Smooth muscle cell (in vitro differentiated cells): ENCODE data around the gene PEX14. TPM values are rescaled to one million over a fixed set of nuclear protein-coding genes. Genes with fewer than 3 reads are reported as not detected.
A peak's percentile ranks its signal among the peaks of the same experiment; 100 is the strongest.

ENCODE experiments used
- DNase-seq: peaks from one replicate; lab custom pipeline; 2025; ENCODE audit not compliant: unreplicated experiment; lab: John Stamatoyannopoulos, UW
- H2AFZ ChIP-seq: fragments of 200-600 bp; sonication (generic); 2 replicates; pipeline ENCODE4 v1.6.0; 2016; ENCODE audit warnings: antibody characterized with exemption, low read depth, mild to moderate bottlenecking
- H3F3A ChIP-seq: fragments of 200-600 bp; sonication (generic); 2 replicates; pipeline ENCODE4 v1.6.0; 2017; ENCODE audit warnings: antibody characterized with exemption, low read depth
- H3K27ac ChIP-seq: fragments of 200-600 bp; sonication (generic); 2 replicates; pipeline ENCODE4 v1.5.1; 2016; ENCODE audit warnings: low read depth, mild to moderate bottlenecking
- H3K27me3 ChIP-seq: fragments of 200-600 bp; sonication (generic); 2 replicates; pipeline ENCODE4 v1.6.1; 2016; ENCODE audit warnings: low read depth, mild to moderate bottlenecking
- H3K36me3 ChIP-seq: fragments of 200-600 bp; sonication (generic); 2 replicates; pipeline ENCODE4 v1.5.1; 2016; ENCODE audit warnings: low read depth
- H3K4me1 ChIP-seq: fragments of 200-600 bp; sonication (generic); 2 replicates; pipeline ENCODE4 v1.5.1; 2016; ENCODE audit warnings: low read depth
- H3K4me2 ChIP-seq: fragments of 200-600 bp; sonication (generic); 2 replicates; pipeline ENCODE4 v1.6.0; 2016; ENCODE audit warnings: mild to moderate bottlenecking
- H3K4me3 ChIP-seq: fragments of 200-600 bp; sonication (generic); 2 replicates; pipeline ENCODE4 v1.5.1; 2016; ENCODE audit warnings: mild to moderate bottlenecking
- H3K79me2 ChIP-seq: fragments of 200-600 bp; sonication (generic); 2 replicates; pipeline ENCODE4 v1.6.0; 2016; ENCODE audit warnings: low read depth, mild to moderate bottlenecking
- H3K9ac ChIP-seq: fragments of 200-600 bp; sonication (generic); 2 replicates; pipeline ENCODE4 v1.6.0; 2016; ENCODE audit warnings: low read depth
- H3K9me3 ChIP-seq: fragments of 200-600 bp; sonication (generic); replicated peaks from 2 replicates; pipeline ENCODE4 v1.5.1; 2016; ENCODE audit warnings: low read depth
- H4K20me1 ChIP-seq: fragments of 200-600 bp; sonication (generic); 2 replicates; pipeline ENCODE4 v1.6.0; 2016; ENCODE audit warnings: low read depth
- WGBS: methylation state at CpG from one replicate; pipeline ENCODE4 v1.1.7; 2016; ENCODE audit warnings: low lambda C conversion rate; 5-methylcytosine and 5-hydroxymethylcytosine counted together
- polyA plus RNA-seq: library from polyadenylated mRNA; unstranded; fragments of >200 nt; fragmentation: Nextera tagmentation; extraction: Ambion mirVana; gene quantifications from 2 replicates; pipeline ENCODE4 v1.2.1, GENCODE V29; 2016
- total RNA-seq: library from RNA; depleted of rRNA; stranded (reverse); fragments of >200 nt; gene quantifications from 2 replicates; pipeline ENCODE4 v1.2.3, GENCODE V29; 2014
- TF ChIP-seq, protein P1 (sequence below): fragments of 200-600 bp; sonication (generic); IDR thresholded peaks from 2 replicates; pipeline ENCODE4 v1.5.1; 2017; ENCODE audit warnings: borderline replicate concordance, mild to moderate bottlenecking, antibody characterized with exemption; ENCODE audit not compliant: insufficient read depth, poor library complexity, severe bottlenecking

Gene PEX14
- total and polyA plus RNA-seq, 2 experiments from 2014 or later = 14.2 to 15.2 TPM

DNA sequence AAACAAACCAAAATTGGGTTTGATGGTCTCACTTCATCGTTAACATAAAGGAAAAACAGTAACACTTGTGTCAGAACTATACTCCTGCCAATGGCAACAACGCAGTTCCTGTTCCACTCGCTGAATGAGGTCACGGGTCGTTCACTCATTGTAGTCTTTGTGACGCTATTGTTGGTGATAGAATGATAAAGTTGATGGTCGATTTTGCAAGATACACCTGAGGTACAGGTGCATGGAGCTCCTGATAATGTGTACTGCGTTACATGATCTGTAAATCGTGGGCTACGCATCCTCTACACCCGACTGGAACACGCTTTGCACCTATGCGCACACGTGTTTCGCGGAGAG, 44.9 kb upstream of the PEX14 start:
- Histone ChIP-seq H3K27ac (no peak overlapping the region), H4K20me1 (no peaks in the 10 kb centered on the region), H2AFZ (peak overlapping the region; percentile 91), H3K9ac (no peak overlapping the region), H3K4me2 (peak overlapping the region; percentile 93), H3K9me3 (no peaks in the 10 kb centered on the region), H3K4me1 (peaks cover 5% of the 10 kb centered on the region), H3F3A (no peaks in the 10 kb centered on the region), H3K27me3 (no peaks in the 10 kb centered on the region), H3K79me2 (no peaks in the 10 kb centered on the region), H3K36me3 (no peaks in the 10 kb centered on the region), H3K4me3 (peak overlapping the region; percentile 82)
- TF ChIP-seq, protein P1, sequence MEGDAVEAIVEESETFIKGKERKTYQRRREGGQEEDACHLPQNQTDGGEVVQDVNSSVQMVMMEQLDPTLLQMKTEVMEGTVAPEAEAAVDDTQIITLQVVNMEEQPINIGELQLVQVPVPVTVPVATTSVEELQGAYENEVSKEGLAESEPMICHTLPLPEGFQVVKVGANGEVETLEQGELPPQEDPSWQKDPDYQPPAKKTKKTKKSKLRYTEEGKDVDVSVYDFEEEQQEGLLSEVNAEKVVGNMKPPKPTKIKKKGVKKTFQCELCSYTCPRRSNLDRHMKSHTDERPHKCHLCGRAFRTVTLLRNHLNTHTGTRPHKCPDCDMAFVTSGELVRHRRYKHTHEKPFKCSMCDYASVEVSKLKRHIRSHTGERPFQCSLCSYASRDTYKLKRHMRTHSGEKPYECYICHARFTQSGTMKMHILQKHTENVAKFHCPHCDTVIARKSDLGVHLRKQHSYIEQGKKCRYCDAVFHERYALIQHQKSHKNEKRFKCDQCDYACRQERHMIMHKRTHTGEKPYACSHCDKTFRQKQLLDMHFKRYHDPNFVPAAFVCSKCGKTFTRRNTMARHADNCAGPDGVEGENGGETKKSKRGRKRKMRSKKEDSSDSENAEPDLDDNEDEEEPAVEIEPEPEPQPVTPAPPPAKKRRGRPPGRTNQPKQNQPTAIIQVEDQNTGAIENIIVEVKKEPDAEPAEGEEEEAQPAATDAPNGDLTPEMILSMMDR = no peak
- no peak for DNase-seq
- 37% methylated on average over 16 of the region's 16 CpGs for WGBS

DNA sequence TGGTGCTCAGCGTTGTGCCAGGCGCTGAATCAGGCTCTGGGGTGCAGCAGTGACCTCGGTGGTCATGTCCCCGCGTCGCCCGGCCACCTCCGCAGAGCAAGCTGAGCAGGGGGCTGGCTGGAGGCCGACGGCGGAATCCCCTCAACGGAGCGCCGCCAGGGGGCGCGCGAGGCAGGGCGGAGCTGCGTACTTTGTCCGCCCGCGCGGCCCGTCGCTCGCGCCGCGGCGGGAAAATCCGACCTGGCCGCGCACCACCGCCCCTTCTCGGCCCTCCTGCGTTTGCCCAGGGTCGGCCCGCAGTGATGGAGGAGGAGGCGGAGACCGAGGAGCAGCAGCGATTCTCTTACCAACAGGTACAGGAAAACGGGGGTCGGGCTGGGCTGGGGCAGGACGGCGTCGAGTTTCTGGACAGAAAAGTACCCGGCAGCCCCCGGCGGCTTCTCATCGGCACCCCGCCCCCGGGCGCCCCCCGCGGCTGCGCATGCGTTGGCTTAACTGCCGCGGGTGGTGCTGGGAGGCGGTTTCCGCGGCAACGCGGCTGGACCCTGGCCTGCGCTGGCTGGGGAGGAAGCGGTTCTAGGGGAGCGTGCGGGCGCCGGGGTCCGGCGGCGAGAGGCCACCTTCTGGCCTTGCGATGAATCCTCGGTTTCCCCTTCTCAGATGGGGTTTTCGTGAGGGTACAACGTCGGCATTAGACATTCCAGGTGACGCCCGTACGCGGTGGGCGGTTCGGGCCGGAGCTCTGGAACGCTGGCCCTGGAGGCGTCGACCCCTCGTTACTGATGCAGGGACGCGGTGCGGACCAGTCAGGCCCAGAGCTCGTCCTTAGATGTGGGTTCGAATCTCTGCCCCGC, 44.3 kb upstream of the PEX14 start, which contains the start of gene CENPS:
Gene CENPS, plus strand, starts transcription at position 218 of the 854 bp plus-strand sequence. Its CDS starts 85 bp downstream, at position 303.
- Histone ChIP-seq H2AFZ (peak within 1 kb of the TSS; percentile 91), H3K4me1 (peaks cover 5% of the 10 kb centered on the region), H3K79me2 (no peaks in the 10 kb centered on the region), H3K9me3 (no peaks in the 10 kb centered on the region), H3K27me3 (no peaks in the 10 kb centered on the region), H3F3A (no peaks in the 10 kb centered on the region), H3K36me3 (no peaks in the 10 kb centered on the region), H3K4me3 (peak within 1 kb of the TSS; percentile 82), H3K27ac (peak within 1 kb of the TSS; percentile 69), H3K9ac (peak within 1 kb of the TSS; percentile 92), H3K4me2 (peak within 1 kb of the TSS; percentile 93), H4K20me1 (no peaks in the 10 kb centered on the region)
- WGBS = under 1% methylated on average over 82 of the region's 95 CpGs
- TF ChIP-seq, protein P1 = peak; percentile 92
- peak; percentile 95 for DNase-seq

DNA sequence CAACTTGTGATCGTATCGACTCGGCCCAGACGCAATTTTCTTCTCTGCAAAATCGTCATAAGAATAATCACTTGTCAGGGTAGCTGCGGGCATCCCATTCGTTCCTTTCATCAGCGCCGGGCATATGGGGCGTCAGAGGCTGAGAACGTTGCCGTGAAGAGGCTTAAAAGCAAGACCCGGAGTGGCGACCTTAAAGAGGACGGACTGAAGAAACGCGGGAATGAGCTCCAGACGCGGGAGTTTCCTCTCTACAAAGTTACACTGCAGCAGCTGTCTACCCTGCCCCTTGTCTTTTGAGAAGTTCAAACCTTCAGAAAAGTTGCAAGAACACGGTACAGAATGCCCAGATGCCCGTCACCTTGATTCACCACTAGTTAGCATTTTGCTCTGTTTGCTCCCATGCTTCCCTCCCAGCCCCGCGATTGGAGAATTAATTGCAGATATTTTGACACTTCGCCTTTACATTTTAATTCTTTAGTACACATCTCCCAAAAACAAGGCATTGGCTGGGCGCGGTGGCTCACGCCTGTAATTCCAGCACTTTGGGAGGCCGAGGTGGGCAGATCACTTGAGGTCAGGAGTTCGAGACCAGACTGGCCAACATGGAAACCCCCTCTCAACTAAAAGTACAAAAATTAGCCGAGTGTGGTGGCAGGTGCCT, 43.5 kb upstream of the PEX14 start:
- H3K4me2 ChIP-seq = peak overlapping the region; percentile 93
- H4K20me1 ChIP-seq = no peaks in the 10 kb centered on the region
- no peaks in the 10 kb centered on the region for H3F3A ChIP-seq
- TF ChIP-seq, protein P1 = no peak
- H3K27ac ChIP-seq = peak overlapping the region; percentile 69
- H3K36me3 ChIP-seq = no peaks in the 10 kb centered on the region
- H2AFZ ChIP-seq = peak overlapping the region; percentile 91
- peak overlapping the region; percentile 82 for H3K4me3 ChIP-seq
- no peaks in the 10 kb centered on the region for H3K79me2 ChIP-seq
- H3K27me3 ChIP-seq = no peaks in the 10 kb centered on the region
- H3K4me1 ChIP-seq = peaks cover 5% of the 10 kb centered on the region
- DNase-seq = no peak
- H3K9ac ChIP-seq = peak overlapping the region; percentile 92
- 29% methylated on average over 30 of the region's 30 CpGs for WGBS
- H3K9me3 ChIP-seq = no peaks in the 10 kb centered on the region
